Testis (tissue), 2 donors: ENCODE measurements around the gene SRRD.

Source experiments
- POLR2A ChIP-seq: fragments of 450-650 bp; IDR thresholded peaks from one replicate; pipeline ENCODE4 v1.6.1; 2017; ENCODE audit warnings: antibody characterized with exemption, mild to moderate bottlenecking, moderate library complexity
- TF ChIP-seq, protein P1 (sequence below), 3 experiments: fragments of 450-650 bp in 2 of 3; fragments of 200-600 bp in 1 of 3; sonication (generic) in 1 of 3; IDR thresholded peaks; one replicate each; pipeline ENCODE4 v1.5.1; 2016 to 2019; ENCODE audit warnings: antibody characterized with exemption in 3 of 3, mild to moderate bottlenecking in 2 of 3, moderate library complexity in 1 of 3

DNA sequence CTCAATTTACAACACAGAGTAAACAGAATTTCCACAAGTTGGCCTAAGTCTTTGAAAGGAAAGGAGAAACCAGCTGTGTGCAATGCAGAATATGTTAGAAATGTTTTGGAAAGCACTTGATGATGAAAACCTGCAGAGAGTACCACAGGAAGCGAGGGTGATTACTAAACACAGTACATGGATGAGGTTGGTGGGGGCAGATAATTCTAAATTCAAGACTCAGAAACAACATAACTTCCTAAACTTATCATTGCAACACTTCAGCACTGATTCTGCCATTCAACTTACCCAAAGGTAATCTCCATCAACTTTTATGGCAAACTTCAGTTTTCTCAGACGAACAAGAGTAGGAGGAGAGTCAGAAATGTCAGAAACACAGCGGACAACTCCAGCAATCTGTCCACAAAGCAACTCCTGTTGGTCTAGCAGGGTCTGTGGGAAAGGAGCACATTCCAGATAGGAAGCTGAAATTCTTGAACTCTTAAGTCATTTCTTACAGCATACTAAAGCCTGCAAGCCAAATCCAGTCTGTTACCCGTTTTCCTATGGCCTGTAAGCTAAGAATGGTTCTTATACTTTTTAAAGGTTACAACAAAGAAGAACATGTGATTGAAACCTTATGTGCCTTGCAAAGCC is 6.9 kb upstream of the SRRD start:
- TF ChIP-seq, protein P1, sequence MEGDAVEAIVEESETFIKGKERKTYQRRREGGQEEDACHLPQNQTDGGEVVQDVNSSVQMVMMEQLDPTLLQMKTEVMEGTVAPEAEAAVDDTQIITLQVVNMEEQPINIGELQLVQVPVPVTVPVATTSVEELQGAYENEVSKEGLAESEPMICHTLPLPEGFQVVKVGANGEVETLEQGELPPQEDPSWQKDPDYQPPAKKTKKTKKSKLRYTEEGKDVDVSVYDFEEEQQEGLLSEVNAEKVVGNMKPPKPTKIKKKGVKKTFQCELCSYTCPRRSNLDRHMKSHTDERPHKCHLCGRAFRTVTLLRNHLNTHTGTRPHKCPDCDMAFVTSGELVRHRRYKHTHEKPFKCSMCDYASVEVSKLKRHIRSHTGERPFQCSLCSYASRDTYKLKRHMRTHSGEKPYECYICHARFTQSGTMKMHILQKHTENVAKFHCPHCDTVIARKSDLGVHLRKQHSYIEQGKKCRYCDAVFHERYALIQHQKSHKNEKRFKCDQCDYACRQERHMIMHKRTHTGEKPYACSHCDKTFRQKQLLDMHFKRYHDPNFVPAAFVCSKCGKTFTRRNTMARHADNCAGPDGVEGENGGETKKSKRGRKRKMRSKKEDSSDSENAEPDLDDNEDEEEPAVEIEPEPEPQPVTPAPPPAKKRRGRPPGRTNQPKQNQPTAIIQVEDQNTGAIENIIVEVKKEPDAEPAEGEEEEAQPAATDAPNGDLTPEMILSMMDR (IDR thresholded peaks at IDR 0.05) = no peak
- no peak for TF ChIP-seq POLR2A
